Epithelial cell of esophagus (primary cell): ENCODE measurements around the gene HNMT.

Experiments used
- DNase-seq: peaks from one replicate; pipeline ENCODE4 v3.0.0; 2010; ENCODE audit warnings: low read depth
- H3K4me3 ChIP-seq: 2 replicates; pipeline ENCODE4 v1.5.1; 2011; ENCODE audit warnings: mild to moderate bottlenecking, low read length, control low read depth
- TF ChIP-seq, protein P1 (sequence below): IDR thresholded peaks from 2 replicates; pipeline ENCODE4 v1.5.1; 2011; ENCODE audit warnings: low read depth, mild to moderate bottlenecking, low read length, control low read depth, inconsistent platforms; ENCODE audit not compliant: insufficient read depth; ENCODE audit errors: missing control alignments

The HNMT gene

DNA sequence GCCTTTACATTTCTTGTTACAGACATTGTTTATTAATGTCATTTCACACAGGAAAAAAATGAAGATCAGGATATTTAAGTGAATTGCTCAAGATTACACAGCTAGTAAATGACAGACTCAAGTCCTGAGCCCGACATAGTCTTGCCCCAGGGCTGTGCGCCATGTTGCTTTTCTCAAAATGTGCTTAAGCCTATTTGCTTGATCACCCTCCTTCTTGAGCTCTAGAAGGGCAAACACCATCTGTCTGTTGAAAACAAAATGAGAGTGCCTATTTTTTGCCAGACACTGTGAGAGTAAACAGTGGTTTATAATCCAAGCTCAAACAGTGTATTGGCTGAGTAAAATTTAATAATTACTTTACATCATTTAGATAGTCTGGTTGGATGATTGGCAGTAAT lies 34.8 kb upstream of the HNMT start:
- TF ChIP-seq, protein P1, sequence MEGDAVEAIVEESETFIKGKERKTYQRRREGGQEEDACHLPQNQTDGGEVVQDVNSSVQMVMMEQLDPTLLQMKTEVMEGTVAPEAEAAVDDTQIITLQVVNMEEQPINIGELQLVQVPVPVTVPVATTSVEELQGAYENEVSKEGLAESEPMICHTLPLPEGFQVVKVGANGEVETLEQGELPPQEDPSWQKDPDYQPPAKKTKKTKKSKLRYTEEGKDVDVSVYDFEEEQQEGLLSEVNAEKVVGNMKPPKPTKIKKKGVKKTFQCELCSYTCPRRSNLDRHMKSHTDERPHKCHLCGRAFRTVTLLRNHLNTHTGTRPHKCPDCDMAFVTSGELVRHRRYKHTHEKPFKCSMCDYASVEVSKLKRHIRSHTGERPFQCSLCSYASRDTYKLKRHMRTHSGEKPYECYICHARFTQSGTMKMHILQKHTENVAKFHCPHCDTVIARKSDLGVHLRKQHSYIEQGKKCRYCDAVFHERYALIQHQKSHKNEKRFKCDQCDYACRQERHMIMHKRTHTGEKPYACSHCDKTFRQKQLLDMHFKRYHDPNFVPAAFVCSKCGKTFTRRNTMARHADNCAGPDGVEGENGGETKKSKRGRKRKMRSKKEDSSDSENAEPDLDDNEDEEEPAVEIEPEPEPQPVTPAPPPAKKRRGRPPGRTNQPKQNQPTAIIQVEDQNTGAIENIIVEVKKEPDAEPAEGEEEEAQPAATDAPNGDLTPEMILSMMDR, result no peak
- peak; percentile 14 for DNase-seq
- H3K4me3 ChIP-seq, result no peak overlapping the region

DNA sequence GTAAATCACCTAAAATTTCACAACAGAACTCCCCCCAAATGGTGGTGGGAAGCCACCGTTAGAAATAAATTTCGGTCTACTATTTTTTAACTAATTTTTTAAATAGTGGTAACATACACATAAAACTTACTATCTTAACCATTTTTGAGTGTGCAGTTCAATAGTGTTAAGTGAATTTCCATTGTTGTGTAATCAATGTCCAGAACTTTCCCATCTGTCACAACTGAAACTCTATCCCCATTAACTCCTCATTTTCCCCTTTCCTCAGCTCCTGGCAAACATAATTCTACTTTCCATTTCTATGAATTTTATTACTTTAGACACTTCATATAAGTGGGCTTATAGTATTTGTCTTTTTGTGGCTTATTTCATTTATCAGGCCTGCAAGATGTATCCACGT lies 34.1 kb upstream of the HNMT start:
- TF ChIP-seq, protein P1, result no peak
- no peak for DNase-seq
- H3K4me3 ChIP-seq, result no peak overlapping the region

DNA sequence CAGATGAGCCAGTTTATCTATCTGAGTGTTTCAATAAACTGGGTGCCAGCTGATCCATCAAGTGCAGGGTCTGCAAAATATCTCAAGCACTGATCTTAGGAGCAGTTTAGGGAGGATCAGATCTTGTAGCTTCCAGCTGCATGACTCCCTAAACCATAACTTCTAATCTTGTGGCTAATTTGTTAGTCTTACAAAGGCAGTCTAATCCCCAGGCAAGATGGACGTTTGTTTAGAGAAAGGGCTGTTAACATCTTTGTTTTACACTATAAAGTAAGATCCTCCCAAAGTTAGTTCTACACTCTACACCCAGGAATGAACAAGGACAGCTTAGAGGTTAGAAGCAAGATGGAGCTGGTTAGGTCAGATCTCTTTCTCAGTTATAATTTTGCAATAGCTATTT lies 28.7 kb upstream of the HNMT start:
- TF ChIP-seq, protein P1, result no peak
- no peak overlapping the region for H3K4me3 ChIP-seq
- no peak for DNase-seq

DNA sequence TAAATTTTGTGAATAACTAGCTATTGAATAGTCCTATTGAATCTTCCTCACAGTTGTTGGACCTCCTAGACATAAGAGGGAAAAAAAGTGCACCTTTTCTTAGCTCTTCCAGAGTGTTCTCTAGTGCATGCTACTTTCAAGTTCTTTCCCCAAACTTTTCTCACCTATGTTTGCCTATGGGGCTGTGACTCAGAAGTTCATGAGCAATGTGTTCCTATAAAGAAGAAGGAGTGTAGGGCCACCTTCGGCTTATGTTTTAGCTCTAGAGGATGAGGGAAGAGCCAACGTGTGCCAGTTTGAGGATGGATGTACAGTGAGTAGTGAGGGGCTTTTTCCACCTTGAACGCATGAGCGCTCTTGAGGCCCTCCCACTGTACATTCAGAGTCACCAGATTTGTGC lies 27.0 kb upstream of the HNMT start:
- H3K4me3 ChIP-seq, result no peak overlapping the region
- TF ChIP-seq, protein P1, result no peak
- DNase-seq, result peak; percentile 45

DNA sequence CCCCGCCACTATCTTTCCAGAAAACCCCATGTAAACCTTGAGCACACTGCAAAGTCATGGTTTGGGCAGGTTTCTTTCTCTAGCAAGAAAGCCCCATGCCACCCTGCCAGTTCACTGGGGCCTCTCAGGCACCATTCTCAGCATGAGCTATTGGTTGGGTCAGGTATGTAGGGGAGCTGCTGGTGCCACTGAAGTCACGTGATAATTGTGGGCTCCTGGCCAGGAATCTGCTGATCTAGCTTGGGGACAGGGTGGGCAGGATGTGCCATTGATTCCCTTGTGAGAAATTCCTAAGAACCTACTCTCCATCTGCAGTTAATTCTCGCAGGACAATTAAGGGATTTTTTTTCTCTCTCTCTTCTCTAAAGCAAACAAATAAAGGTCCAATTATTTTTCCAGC lies 26.5 kb upstream of the HNMT start:
- DNase-seq, result no peak
- TF ChIP-seq, protein P1, result no peak
- no peak overlapping the region for H3K4me3 ChIP-seq

DNA sequence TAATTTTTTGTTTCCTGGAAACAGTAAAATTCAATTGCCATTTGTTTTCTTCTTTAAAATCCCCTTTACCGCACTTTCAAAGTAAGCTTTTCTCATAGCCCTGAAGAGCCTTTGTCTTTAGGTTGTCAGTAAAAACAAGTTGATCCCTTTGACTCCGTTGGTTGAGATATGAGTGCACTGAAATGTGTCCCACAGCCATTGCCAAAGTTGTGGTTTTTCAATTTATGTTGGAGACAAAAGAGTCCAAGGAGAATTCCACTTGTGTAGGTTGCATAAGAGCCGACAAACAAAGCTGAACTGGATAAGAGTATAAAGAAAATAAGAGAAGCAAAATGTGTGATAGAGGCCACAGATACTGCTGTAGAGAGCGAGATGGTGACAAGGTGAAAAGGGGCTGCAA lies 26.1 kb upstream of the HNMT start:
- DNase-seq, result no peak
- H3K4me3 ChIP-seq, result no peak overlapping the region
- TF ChIP-seq, protein P1, result no peak

DNA sequence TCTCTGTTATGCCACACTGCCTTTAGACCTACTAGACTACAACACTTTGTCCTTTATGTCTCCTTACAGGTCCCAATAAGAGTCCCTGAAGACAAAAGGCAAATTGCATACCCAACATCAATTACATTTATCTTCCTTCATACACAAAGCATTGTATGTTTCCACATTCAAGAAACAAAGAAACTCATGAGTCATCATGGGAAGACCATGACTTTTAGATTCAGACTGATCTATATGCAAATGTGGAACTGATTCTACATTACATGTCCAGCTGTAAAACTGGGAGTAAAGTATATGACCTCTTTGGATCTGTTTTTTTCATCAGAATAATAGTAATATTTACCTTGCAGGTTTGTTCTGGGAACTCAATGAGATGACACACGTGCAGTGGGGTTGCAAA lies 25.2 kb upstream of the HNMT start:
- no peak overlapping the region for H3K4me3 ChIP-seq
- no peak for DNase-seq
- TF ChIP-seq, protein P1, result no peak
